ENCODE measurements around the gene SLC8A1.

- no peak for TF ChIP-seq CTCF (IDR thresholded peaks at IDR 0.05)
- TF ChIP-seq POLR2A (IDR thresholded peaks at IDR 0.05), result no peak
Observed at GRCh38 chr2:40243581-40244187, 208.2 kb downstream of the SLC8A1 start.
